ENCODE data around the gene OR10H1. TPM values are rescaled to one million over a fixed set of nuclear protein-coding genes. Genes with fewer than 3 reads are reported as not detected.
"Not testable (repeated sequence)": the region's sequence is repeated elsewhere in the genome, so short reads cannot be mapped to it uniquely, and the experiment has no call there.

The OR10H1 gene
- total and polyA plus RNA-seq, 2 donors = 0.05 TPM; not detected in 1

DNA sequence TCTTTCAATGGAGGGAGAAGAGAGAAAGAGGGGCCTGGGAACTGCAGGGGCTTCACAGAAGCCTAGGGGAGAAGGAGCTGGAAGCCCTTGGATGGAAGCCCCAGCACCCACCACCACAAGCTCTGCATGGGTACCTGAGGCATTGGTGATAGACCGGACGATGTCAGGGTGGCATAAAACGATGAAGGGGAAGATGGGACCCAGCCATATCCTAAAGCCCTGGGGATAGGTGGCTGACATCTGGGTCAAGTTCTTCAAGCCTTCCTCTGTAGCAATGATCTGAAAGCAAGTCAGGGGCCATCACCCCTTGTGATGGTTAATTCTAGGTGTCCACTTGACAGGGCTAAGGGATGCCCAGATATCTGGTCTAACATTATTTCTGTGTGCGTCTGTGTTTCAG lies 39.2 kb downstream of the OR10H1 start:
- Histone ChIP-seq H3K27ac (ENCODE audit: low read depth) (no peak overlapping the region), H3K4me1 (ENCODE audit: insufficient read depth) (no peaks in the 10 kb centered on the region), H3K36me3 (ENCODE audit: insufficient read depth) (no peaks in the 10 kb centered on the region), H3K4me3 (ENCODE audit: low read depth, low read length) (no peak overlapping the region)
- WGBS = 86% methylated on average over 4 of the region's 4 CpGs
- no peak for DNase-seq (ENCODE audit: extremely low spot score)

DNA sequence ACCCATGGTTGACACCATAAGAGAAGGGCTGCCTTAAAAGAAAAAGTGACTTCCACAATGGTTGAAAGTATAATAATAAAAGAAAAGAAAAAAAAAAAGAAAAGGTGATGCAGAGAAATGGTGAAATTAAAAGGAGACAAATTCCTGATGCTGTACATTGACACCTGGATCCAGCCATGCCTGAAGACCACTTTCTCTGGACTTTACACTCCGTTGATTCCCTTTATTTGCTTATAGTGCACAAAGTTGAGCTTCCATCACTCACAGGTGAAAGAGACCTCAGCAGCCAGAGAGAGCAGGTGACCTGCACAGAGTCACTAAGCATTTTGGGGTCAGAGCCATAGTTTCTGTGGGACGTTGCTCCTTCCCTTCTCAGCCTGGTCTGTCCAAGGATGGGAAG lies 40.2 kb downstream of the OR10H1 start:
- H3K36me3 ChIP-seq (ENCODE audit: insufficient read depth) = no peaks in the 10 kb centered on the region
- H3K4me3 ChIP-seq (ENCODE audit: low read depth, low read length) = no peak overlapping the region
- no peak overlapping the region for H3K27ac ChIP-seq (ENCODE audit: low read depth)
- DNase-seq (ENCODE audit: extremely low spot score) = no peak
- WGBS = 58% methylated on average over 2 of the region's 2 CpGs
- H3K4me1 ChIP-seq (ENCODE audit: insufficient read depth) = no peaks in the 10 kb centered on the region

DNA sequence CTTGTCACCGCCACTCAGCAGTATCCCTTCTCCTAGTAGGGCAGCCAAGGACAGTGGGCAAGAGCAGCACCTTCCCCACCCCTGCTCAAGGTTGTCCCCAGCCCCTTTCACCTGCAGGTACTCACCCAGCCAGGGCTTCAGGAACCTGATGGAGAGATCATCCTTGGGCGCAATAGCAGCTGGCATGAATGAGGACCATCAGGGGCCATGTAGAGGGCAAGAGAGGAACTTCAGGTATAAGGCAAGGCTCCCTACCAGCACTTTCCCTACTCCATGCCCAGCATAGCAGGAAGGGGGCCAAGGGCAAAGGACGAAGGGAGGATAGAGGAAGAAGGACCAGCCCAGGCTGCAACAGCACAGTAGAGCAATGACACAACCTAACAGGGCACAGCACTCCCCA lies 41.3 kb downstream of the OR10H1 start:
- 70% methylated on average over 3 of the region's 3 CpGs for WGBS
- not testable (repeated sequence) for H3K36me3 ChIP-seq (ENCODE audit: insufficient read depth); H3K4me1 ChIP-seq (ENCODE audit: insufficient read depth); DNase-seq (ENCODE audit: extremely low spot score); H3K4me3 ChIP-seq (ENCODE audit: low read depth, low read length); H3K27ac ChIP-seq (ENCODE audit: low read depth)

DNA sequence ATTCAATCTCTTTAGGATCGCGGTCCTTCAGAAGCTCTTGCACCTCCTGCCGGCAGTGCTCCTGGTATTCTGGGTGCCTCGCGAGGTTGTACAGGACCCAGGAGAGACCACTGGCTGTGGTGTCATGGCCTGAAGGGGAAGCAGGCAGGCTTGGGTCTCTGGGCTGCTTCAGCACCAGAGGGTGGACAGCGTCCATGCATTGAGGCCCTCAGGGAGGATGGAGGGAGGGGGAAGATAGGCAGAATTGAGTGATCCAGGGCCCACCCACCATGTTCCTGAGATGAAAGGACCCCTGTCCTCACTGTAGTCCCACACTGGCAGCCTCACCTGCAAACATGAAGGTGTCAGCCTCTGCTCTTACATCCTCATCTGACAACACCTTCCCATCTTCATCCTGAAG lies 45.9 kb downstream of the OR10H1 start:
- no peak for DNase-seq (ENCODE audit: extremely low spot score)
- WGBS = 34% methylated on average over 6 of the region's 6 CpGs
- H3K27ac ChIP-seq (ENCODE audit: low read depth) = no peak overlapping the region
- H3K4me1 ChIP-seq (ENCODE audit: insufficient read depth) = no peaks in the 10 kb centered on the region
- no peaks in the 10 kb centered on the region for H3K36me3 ChIP-seq (ENCODE audit: insufficient read depth)
- H3K4me3 ChIP-seq (ENCODE audit: low read depth, low read length) = no peak overlapping the region

DNA sequence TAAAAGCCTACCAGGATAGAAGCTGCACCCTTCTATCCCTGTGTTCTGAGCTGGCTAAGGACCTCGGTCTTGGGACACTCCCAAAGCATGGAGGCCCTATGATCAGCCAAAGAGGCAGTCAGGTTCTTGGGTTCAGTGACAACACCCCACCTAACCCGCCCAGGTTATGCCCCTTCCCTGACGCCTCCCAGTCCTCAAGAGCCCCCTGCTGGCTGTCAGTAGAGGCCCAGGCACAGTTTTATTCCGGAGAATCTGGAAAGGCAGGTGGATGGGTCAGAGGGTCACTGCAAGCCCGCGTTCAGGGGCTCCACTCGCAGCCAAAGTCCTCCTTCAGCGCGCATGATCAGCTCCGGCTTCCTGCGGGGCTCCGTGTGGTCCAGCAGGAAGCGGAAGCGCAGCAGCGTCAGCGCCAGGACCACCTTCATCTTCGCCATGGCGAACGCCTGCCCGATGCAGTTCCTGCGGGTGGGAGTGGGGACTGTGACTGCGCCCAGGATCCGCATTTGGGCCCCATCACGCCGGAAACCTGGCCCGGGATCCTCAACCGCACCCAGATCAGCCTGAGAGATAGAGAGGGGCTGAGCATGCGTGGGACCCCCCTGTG lies 55.4 kb downstream of the OR10H1 start:
- Histone ChIP-seq H3K27ac (ENCODE audit: low read depth) (no peak overlapping the region), H3K4me1 (ENCODE audit: insufficient read depth) (no peaks in the 10 kb centered on the region), H3K36me3 (ENCODE audit: insufficient read depth) (no peaks in the 10 kb centered on the region), H3K4me3 (ENCODE audit: low read depth, low read length) (no peak overlapping the region)
- 37% methylated on average over 28 of the region's 28 CpGs for WGBS
- DNase-seq (ENCODE audit: extremely low spot score) = no peak

DNA sequence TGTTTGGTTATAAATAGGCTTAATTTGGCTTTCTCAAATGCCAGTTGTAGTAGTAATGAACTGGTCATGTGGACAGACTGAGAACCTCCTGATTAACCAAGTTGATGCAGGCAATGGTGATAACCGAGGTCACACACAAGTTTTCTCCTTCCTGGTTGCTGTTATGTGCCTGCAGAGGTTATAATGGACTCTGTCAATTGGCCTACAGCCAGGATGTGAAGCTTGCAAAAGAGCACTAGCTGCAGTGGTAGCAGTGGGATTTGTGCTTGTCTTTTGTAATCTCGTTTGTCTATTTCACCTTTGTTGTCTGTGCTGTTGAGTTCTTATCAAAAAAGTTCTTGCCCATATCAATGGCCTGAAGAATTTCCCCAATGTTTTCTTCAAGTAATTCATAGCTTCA lies 57.1 kb downstream of the OR10H1 start:
- Histone ChIP-seq H3K36me3 (ENCODE audit: insufficient read depth) (no peaks in the 10 kb centered on the region), H3K4me3 (ENCODE audit: low read depth, low read length) (no peak overlapping the region), H3K27ac (ENCODE audit: low read depth) (no peak overlapping the region), H3K4me1 (ENCODE audit: insufficient read depth) (no peaks in the 10 kb centered on the region)
- WGBS = 59% methylated on average over 2 of the region's 2 CpGs
- DNase-seq (ENCODE audit: extremely low spot score) = no peak

Other genes with a start within 250 kb of the OR10H1 start
- gene CYP4F8, start 200.4 kb downstream of the OR10H1 start, total RNA-seq = 0.37 TPM
- gene CYP4F8, start 200.4 kb downstream of the OR10H1 start, polyA plus RNA-seq = 1.9 TPM
- 0.95 TPM for gene CYP4F3, start 174.8 kb downstream of the OR10H1 start, total RNA-seq
- 1.3 TPM for gene CYP4F3, start 174.8 kb downstream of the OR10H1 start, polyA plus RNA-seq
- gene CYP4F12, start 142.6 kb downstream of the OR10H1 start, total RNA-seq = 30.3 TPM
- gene CYP4F12, start 142.6 kb downstream of the OR10H1 start, polyA plus RNA-seq = 31.0 TPM
- not detected for gene OR10H2, start 87.6 kb downstream of the OR10H1 start, total RNA-seq
- not detected for gene OR10H2, start 87.6 kb downstream of the OR10H1 start, polyA plus RNA-seq
- gene OR10H3, start 77.7 kb downstream of the OR10H1 start, total RNA-seq = not detected
- gene OR10H3, start 77.7 kb downstream of the OR10H1 start, polyA plus RNA-seq = not detected
- gene OR10H5, start 28.0 kb downstream of the OR10H1 start, total RNA-seq = not detected
- gene OR10H5, start 28.0 kb downstream of the OR10H1 start, polyA plus RNA-seq = 0.01 TPM
- not detected for gene CYP4F2, start 82.4 kb upstream of the OR10H1 start, total RNA-seq
- gene CYP4F2, start 82.4 kb upstream of the OR10H1 start, polyA plus RNA-seq = 0.18 TPM
- 1.0 TPM for gene CYP4F11, start 118.9 kb upstream of the OR10H1 start, total RNA-seq
- 0.67 TPM for gene CYP4F11, start 118.9 kb upstream of the OR10H1 start, polyA plus RNA-seq
- gene OR10H4, start 133.3 kb upstream of the OR10H1 start, total RNA-seq = not detected
- not detected for gene OR10H4, start 133.3 kb upstream of the OR10H1 start, polyA plus RNA-seq

Data from urinary bladder (tissue), 4 donors.